ENCODE measurements around the gene TIFAB.

DNA sequence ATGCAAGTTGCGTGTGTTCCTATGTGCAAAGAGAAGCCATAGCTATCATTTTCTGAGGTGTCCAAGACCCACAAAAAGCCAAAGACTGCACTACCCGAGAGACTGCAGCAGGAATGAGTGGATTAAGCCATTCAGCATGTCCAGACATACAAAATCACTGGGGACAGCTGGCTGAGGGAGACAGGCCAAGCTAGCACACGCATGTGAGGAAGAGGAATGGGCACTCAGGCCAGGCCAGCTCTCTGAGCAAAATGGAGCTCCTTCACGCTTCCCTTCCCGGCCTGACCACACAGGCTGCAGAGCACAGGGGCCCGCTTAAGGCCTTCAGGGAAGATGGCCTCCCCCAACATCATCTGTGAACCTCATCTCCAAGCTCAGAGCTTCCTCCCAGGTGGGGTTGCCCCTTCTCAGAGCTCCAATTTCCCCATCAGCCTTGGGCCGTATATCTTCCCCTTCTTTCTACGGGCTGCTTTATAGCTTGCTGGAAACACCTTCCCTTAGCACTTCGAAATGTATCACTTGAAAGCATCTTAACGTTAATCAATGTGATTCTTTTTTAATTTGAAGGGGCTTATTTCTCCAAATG is 13.4 kb downstream of the TIFAB start:
- TF ChIP-seq CTCF (IDR thresholded peaks at IDR 0.05) (no peak), POLR2AphosphoS5 (IDR thresholded peaks at IDR 0.05) (no peak), POLR2A (IDR thresholded peaks at IDR 0.05; ENCODE audit: low read depth) (no peak)

Measured in esophagus muscularis mucosa (tissue), 3 donors.